Calu3 (cell line): ENCODE data around the gene TYW1. TPM values are rescaled to one million over a fixed set of nuclear protein-coding genes. Genes with fewer than 3 reads are reported as not detected.
"Not testable (repeated sequence)": the region's sequence is repeated elsewhere in the genome, so short reads cannot be mapped to it uniquely, and the experiment has no call there.

Experiments
- BruUV-seq: library from RNA; stranded (reverse); fragments of 400-500 nt; replicated peaks from 2 replicates; lab custom pipeline; 2021; lab: Mats Ljungman, UMichigan
- CTCF ChIA-PET: fragments of 300-600 bp; sonication (Branson Sonifier 250); formaldehyde crosslinking; loops from one replicate; lab custom pipeline; 2022; ENCODE audit warnings: antibody characterized with exemption; lab: Charles Lee
- DNase-seq: peaks from one replicate; pipeline ENCODE4 v3.0.0; 2022
- H3K27ac Mint-ChIP-seq: one replicate; pipeline ENCODE4 v1.8.0; 2022; ENCODE audit warnings: mixed read lengths; ENCODE audit not compliant: unreplicated experiment
- H3K27me3 Mint-ChIP-seq: one replicate; pipeline ENCODE4 v1.8.0; 2022; ENCODE audit warnings: mixed read lengths; ENCODE audit not compliant: unreplicated experiment
- H3K36me3 Mint-ChIP-seq: one replicate; pipeline ENCODE4 v1.8.0; 2022; ENCODE audit warnings: mild to moderate bottlenecking, moderate library complexity, mixed read lengths; ENCODE audit not compliant: insufficient read depth, unreplicated experiment
- H3K4me1 Mint-ChIP-seq: one replicate; pipeline ENCODE4 v1.8.0; 2022; ENCODE audit warnings: mild to moderate bottlenecking, low read depth, mixed read lengths; ENCODE audit not compliant: unreplicated experiment
- H3K4me3 Mint-ChIP-seq: one replicate; pipeline ENCODE4 v1.8.0; 2022; ENCODE audit warnings: mild to moderate bottlenecking, low read depth, moderate library complexity, mixed read lengths; ENCODE audit not compliant: unreplicated experiment
- H3K9me3 Mint-ChIP-seq: one replicate; pipeline ENCODE4 v1.8.0; 2022; ENCODE audit warnings: low read depth, mixed read lengths; ENCODE audit not compliant: unreplicated experiment
- intact Hi-C: fragments of 100-400 bp; cut with micrococcal nuclease; formaldehyde crosslinking; loops from one replicate; pipeline ENCODE4 v1.10.0; 2022; ENCODE audit not compliant: unreplicated experiment
- total RNA-seq: library from RNA; stranded (reverse); gene quantifications from 2 replicates; pipeline ENCODE4 v1.2.3, GENCODE V29; 2022

The TYW1 gene
- total RNA-seq, 1 experiment from 2014 or later, result 12.1 TPM

- H3K9me3 Mint-ChIP-seq, H3K4me3 Mint-ChIP-seq, DNase-seq, H3K27me3 Mint-ChIP-seq, H3K27ac Mint-ChIP-seq, intact Hi-C loops, H3K4me1 Mint-ChIP-seq, BruUV-seq, CTCF ChIA-PET, H3K36me3 Mint-ChIP-seq: not testable (repeated sequence)
Measured at GRCh38 chr7:67143091-67143786, 146.6 kb downstream of the TYW1 start.

DNA sequence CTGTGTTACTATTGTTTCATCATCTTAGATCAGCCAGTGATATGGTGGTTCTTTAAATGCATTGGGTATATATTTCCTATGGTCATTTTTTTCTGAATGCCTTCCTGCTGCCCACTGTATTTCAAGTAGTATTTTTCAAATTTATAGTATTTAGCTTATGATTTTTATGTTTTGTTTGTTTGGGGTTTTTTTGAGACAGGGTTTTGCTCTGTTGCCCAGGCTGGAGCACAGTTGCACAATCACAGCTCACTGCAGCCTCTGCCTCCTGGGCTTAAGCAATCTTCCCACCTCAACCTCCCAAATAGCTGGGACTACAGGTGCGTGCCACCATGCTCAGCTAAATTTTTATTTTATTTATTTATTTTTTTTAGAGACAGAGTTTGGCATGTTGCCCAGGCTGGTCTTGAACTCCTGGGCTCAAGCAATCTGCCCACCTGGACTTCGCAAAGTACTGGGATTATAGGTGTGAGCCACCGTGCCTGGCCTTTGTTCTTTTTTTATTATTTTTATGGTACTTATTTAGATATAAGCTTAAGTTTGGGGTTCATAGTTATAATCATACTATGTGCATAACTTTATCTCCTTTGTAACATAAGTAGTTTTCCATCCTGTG, 149.1 kb downstream of the TYW1 start:
- BruUV-seq, intact Hi-C loops, H3K4me1 Mint-ChIP-seq, DNase-seq, H3K4me3 Mint-ChIP-seq, H3K27me3 Mint-ChIP-seq, CTCF ChIA-PET, H3K36me3 Mint-ChIP-seq, H3K27ac Mint-ChIP-seq, H3K9me3 Mint-ChIP-seq: not testable (repeated sequence)

GRCh38 chr7:67149131-67149530, 152.5 kb downstream of the TYW1 start:
- H3K27ac Mint-ChIP-seq, H3K36me3 Mint-ChIP-seq, H3K27me3 Mint-ChIP-seq, DNase-seq, H3K9me3 Mint-ChIP-seq, intact Hi-C loops, H3K4me1 Mint-ChIP-seq, BruUV-seq, H3K4me3 Mint-ChIP-seq, CTCF ChIA-PET: not testable (repeated sequence)

DNA sequence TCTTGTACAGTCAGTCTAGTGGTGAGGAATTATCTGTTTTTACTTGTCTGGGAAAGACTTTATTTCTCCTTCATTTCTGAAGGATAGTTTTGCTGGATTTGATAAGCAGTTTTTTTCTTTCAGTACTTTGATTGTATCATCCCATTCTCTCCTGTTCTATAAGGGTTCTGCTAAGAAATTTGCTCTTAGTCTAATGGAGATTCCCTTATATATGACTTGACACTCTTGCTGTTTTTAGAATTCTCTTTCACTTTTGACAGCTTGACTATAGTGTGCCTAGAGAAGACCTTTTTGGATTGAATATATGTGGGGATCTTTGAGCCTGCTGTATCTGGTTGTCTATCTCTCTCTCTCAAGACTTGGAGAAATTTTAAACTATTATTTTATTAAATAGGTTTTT, 157.7 kb downstream of the TYW1 start:
- not testable (repeated sequence) for H3K27ac Mint-ChIP-seq

GRCh38 chr7:67156064-67156463, 159.4 kb downstream of the TYW1 start:
- H3K27ac Mint-ChIP-seq, DNase-seq, H3K36me3 Mint-ChIP-seq, BruUV-seq, H3K27me3 Mint-ChIP-seq, CTCF ChIA-PET, H3K9me3 Mint-ChIP-seq, intact Hi-C loops, H3K4me3 Mint-ChIP-seq, H3K4me1 Mint-ChIP-seq: not testable (repeated sequence)

More for the DNA sequence above, 157.7 kb downstream of the TYW1 start:
- BruUV-seq, CTCF ChIA-PET, H3K9me3 Mint-ChIP-seq, H3K36me3 Mint-ChIP-seq, DNase-seq, H3K27me3 Mint-ChIP-seq, intact Hi-C loops, H3K4me3 Mint-ChIP-seq, H3K4me1 Mint-ChIP-seq: not testable (repeated sequence)

DNA sequence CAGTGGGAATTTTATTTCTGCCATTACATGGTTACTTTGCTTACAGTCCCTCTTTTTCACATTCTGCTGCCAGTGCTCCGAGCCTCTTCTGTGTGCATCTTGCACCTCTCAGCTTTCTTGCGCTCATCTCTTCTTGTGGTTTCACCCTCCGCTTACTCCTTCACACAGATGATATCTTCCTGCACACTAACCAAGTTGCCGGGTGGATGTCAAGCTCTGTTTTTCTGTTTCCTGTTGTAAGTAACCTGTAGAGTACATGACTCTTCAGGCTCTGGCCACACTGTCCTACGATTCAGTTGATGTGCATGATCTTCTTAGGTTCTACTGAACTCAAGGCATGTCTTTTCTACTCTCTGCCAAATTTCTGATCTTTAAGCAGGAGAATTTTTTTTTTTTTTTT, 166.7 kb downstream of the TYW1 start:
- BruUV-seq, DNase-seq, H3K4me1 Mint-ChIP-seq, H3K9me3 Mint-ChIP-seq, CTCF ChIA-PET, H3K27ac Mint-ChIP-seq, intact Hi-C loops, H3K36me3 Mint-ChIP-seq, H3K4me3 Mint-ChIP-seq, H3K27me3 Mint-ChIP-seq: not testable (repeated sequence)

- H3K9me3 Mint-ChIP-seq, CTCF ChIA-PET, H3K27me3 Mint-ChIP-seq, H3K4me3 Mint-ChIP-seq, DNase-seq, H3K36me3 Mint-ChIP-seq, BruUV-seq, H3K4me1 Mint-ChIP-seq, intact Hi-C loops, H3K27ac Mint-ChIP-seq: not testable (repeated sequence)
Measured at GRCh38 chr7:67171151-67171550, 174.5 kb downstream of the TYW1 start.

DNA sequence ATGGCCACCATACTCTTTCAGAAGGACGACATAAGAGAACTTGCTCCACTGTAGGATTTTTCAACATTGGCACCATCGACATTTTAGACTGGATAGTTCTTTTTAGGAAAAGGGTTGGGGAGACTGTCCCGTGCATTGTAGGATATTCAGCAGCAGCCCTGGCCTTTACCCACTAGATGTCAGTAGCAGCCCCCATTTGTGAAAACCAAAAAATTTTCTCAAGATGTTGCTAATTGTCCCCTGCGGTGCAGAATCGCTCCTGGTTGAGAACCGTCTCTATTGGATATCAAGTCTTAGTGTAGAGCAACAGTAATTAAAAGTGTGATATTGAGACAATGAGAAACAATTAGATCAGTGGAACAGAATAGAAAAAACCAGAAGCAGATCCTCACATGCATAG, 180.1 kb downstream of the TYW1 start:
- intact Hi-C loops, CTCF ChIA-PET: not testable (repeated sequence)

DNA sequence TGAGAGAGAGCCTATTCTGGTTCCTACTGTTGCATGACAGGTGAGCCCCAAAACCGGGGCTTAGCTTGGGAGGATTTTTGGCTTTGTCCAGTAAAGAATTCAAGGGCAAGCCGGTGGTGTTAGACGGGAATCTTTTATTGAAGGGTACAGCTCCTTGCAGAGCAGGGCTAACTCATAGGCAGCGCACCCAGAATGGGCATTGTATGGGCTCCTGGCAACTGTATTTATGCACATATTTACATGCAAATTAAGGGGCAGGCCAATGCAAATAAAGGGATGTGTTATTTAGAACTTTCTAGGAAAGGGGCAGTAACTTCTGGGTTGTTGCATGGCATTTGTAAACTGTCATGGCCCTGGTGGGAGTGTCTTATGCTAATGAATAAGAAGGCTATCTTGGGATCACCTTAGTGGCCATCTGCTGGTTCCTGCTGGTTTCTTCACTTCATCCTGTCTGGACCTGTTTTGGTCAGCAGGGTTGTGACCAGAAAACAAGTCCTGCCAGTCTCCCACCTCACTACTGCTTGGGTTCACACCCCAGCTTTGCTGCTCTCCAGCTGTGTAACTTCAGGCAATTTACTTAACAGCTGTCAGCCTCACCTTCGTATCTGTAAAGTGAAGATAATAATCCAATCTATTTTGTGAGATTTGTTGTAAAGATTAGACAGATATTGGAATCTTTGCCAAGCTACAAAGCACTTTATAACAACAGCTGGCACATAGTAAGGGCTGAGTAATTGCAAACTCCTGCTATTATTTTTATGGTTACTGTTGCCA, 182.5 kb downstream of the TYW1 start:
- H3K4me1 Mint-ChIP-seq, H3K27me3 Mint-ChIP-seq, H3K27ac Mint-ChIP-seq, CTCF ChIA-PET, H3K36me3 Mint-ChIP-seq, BruUV-seq, intact Hi-C loops, H3K9me3 Mint-ChIP-seq, H3K4me3 Mint-ChIP-seq, DNase-seq: not testable (repeated sequence)

More for the DNA sequence above, 180.1 kb downstream of the TYW1 start:
- not testable (repeated sequence) for DNase-seq, H3K27ac Mint-ChIP-seq, H3K36me3 Mint-ChIP-seq, H3K4me3 Mint-ChIP-seq, H3K4me1 Mint-ChIP-seq, BruUV-seq, H3K27me3 Mint-ChIP-seq, H3K9me3 Mint-ChIP-seq
